ENCODE results near the gene ZBTB7C.

ZBTB7C gene

GRCh38 chr18:48122376-48122775 is 286.8 kb downstream of the ZBTB7C start:
- H3K4me3 ChIP-seq (ENCODE audit: control insufficient read depth, low read depth, low read length), result no peak overlapping the region
- TF ChIP-seq, protein P1, sequence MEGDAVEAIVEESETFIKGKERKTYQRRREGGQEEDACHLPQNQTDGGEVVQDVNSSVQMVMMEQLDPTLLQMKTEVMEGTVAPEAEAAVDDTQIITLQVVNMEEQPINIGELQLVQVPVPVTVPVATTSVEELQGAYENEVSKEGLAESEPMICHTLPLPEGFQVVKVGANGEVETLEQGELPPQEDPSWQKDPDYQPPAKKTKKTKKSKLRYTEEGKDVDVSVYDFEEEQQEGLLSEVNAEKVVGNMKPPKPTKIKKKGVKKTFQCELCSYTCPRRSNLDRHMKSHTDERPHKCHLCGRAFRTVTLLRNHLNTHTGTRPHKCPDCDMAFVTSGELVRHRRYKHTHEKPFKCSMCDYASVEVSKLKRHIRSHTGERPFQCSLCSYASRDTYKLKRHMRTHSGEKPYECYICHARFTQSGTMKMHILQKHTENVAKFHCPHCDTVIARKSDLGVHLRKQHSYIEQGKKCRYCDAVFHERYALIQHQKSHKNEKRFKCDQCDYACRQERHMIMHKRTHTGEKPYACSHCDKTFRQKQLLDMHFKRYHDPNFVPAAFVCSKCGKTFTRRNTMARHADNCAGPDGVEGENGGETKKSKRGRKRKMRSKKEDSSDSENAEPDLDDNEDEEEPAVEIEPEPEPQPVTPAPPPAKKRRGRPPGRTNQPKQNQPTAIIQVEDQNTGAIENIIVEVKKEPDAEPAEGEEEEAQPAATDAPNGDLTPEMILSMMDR (IDR thresholded peaks at IDR 0.05; ENCODE audit: control insufficient read depth, insufficient read depth, low read depth, low read length, missing control alignments), result no peak

DNA sequence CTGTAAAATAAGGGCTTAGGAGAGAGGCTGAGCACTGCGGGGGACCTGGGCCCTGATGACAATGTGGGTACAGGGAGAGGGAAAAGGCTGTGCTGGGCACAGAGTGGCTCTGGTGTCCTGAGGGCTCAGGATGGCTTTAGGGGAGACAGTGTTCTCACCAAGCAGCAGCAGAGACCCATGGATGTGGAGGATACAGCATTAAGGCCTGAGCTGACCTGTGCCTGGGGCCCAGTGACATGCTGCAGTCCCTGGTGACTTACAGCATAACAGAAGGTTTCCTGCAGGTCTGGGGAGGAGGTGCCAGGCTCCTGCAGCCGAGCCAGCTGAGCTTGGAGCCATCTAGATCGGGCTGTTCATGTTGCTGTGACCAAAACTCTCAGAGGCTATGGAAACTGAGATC is 287.4 kb downstream of the ZBTB7C start:
- DNase-seq (ENCODE audit: low read depth), result no peak
- TF ChIP-seq, protein P1 (IDR thresholded peaks at IDR 0.05; ENCODE audit: control insufficient read depth, insufficient read depth, low read depth, low read length, missing control alignments), result no peak
- no peak overlapping the region for H3K4me3 ChIP-seq (ENCODE audit: control insufficient read depth, low read depth, low read length)

More at GRCh38 chr18:48122376-48122775, 286.8 kb downstream of the ZBTB7C start:
- no peak for DNase-seq (ENCODE audit: low read depth)

DNA sequence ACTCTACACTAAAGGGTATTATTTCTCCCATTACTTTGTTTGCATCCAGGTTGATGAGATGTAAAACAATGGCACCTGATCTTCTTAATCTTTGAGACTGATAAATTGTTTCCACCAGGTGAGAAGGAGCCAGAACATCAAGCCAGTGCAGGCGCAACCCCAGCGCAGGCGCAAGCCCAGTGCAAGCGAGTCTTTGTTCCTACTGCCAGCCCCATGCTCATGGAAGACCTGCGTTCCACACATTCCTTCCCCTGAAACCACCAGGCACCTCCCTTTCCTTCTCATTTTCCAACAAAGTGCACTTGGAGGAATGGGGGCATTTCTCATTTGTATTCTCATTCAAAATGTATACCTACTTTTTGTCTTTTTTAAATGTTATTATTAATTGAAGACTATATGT is 290.0 kb downstream of the ZBTB7C start:
- TF ChIP-seq, protein P1 (IDR thresholded peaks at IDR 0.05; ENCODE audit: control insufficient read depth, insufficient read depth, low read depth, low read length, missing control alignments), result no peak
- H3K4me3 ChIP-seq (ENCODE audit: control insufficient read depth, low read depth, low read length), result no peak overlapping the region
- DNase-seq (ENCODE audit: low read depth), result no peak

DNA sequence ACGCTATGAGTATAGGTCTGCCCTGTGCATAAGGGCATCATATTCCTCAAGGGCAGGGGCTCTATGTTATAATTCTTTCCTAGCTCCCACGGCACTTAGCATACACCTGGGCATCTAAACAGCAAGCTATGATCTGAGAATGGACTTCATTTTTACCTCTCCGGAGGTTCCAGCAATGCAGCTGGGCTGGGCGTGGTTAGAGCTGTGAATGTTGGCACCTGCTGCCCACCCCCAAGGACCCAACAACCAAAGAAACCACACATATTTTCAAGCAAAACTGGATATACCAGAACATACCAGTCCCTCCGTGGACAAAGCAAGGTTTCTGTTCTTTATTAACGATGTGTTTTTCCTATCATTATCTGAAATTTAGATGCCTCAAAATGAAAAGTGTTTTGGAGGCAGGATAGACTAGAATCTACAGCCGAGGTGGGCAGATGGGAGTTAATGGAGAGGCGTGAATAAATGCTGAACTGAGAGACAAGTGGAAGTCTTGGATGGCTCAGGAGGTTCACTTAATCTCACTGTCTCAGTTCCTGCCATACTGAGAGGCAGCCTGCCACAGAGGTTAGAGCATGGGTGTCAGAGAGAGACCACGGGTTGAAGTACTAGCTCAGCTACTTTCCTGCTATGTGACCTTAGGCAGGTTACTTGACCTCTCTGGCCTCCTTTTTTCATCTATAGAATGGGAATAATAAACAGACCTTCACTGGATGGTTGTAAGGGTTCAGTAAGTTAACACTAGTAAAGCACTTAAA is 292.1 kb downstream of the ZBTB7C start:
- no peak overlapping the region for H3K4me3 ChIP-seq (ENCODE audit: control insufficient read depth, low read depth, low read length)
- TF ChIP-seq, protein P1 (IDR thresholded peaks at IDR 0.05; ENCODE audit: control insufficient read depth, insufficient read depth, low read depth, low read length, missing control alignments), result no peak
- DNase-seq (ENCODE audit: low read depth), result no peak

DNA sequence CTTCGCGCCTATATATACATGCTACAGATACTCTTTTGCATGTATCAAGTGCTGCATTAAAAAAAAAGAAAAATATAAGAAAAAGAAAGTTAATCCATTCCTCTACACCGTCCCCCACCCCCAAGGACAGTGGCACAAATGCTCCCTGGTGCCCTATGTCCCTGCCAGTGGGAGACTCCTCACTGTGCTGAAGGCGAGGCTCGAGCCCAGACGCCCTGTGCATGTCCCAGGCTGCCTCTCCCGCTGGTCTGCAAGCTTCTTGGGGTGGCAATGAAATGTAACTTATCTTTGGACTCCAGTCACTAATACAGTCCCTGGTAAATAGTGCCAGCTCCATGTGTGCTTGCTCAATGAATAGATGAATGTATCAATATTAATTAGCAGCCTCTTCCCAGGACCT is 293.2 kb downstream of the ZBTB7C start:
- TF ChIP-seq, protein P1 (IDR thresholded peaks at IDR 0.05; ENCODE audit: control insufficient read depth, insufficient read depth, low read depth, low read length, missing control alignments), result no peak
- DNase-seq (ENCODE audit: low read depth), result no peak
- no peak overlapping the region for H3K4me3 ChIP-seq (ENCODE audit: control insufficient read depth, low read depth, low read length)

GRCh38 chr18:48113691-48114090 is 295.5 kb downstream of the ZBTB7C start:
- no peak overlapping the region for H3K4me3 ChIP-seq (ENCODE audit: control insufficient read depth, low read depth, low read length)
- TF ChIP-seq, protein P1 (IDR thresholded peaks at IDR 0.05; ENCODE audit: control insufficient read depth, insufficient read depth, low read depth, low read length, missing control alignments), result no peak
- DNase-seq (ENCODE audit: low read depth), result no peak
